ENCODE measurements around the gene NT5M. TPM values are rescaled to one million over a fixed set of nuclear protein-coding genes. Genes with fewer than 3 reads are reported as not detected.
A peak's percentile ranks its signal among the peaks of the same experiment; 100 is the strongest.
"Not testable (repeated sequence)": the region's sequence is repeated elsewhere in the genome, so short reads cannot be mapped to it uniquely, and the experiment has no call there.

The NT5M gene
- total and polyA plus RNA-seq, 2 donors (not counting 1 experiment from before 2014, with no cell fraction given) = 0.37 to 1.2 TPM

DNA sequence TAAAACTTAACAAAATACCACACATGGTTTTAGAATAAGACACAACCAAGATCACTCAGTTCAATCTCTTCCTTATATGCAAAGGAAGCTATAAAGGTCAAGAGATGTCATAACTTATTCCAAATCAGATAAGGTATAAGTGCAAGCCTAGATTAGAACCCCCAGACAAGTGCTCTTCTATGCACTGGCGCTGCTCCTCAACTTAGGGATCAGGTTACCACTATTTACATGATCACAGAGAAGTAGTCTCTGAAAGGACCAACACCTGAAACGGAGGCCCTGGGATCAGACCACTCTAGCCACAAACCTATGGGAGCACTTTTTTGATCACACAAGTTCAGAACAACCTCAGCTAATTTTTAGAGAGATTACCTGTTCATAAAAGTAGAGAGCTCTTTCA is 38.7 kb upstream of the NT5M start:
- no peak for DNase-seq (ENCODE audit: low read depth in 2 of 2)
- Histone ChIP-seq H3K4me1 (ENCODE audit: control insufficient read depth, extremely low read depth, insufficient read depth, low read length) (no peaks in the 10 kb centered on the region), H3K27me3 (ENCODE audit: control insufficient read depth, insufficient read depth, low read length) (no peaks in the 10 kb centered on the region), H3K4me3 (replicated peaks in 1 of 4; ENCODE audit: control extremely low read depth in 1 of 4, insufficient read depth in 1 of 4, low read depth in 3 of 4, low read length in 4 of 4) (no peak overlapping the region), H3K9me3 (ENCODE audit: control insufficient read depth, insufficient read depth, low read depth, low read length) (no peaks in the 10 kb centered on the region), H3K27ac (ENCODE audit: insufficient read depth, low read length) (no peak overlapping the region), H3K4me2 (ENCODE audit: extremely low read depth, insufficient read depth, low read length) (no peak overlapping the region), H3K79me2 (ENCODE audit: control insufficient read depth, insufficient read depth, low read length) (no peaks in the 10 kb centered on the region), H4K20me1 (ENCODE audit: control insufficient read depth, extremely low read depth, insufficient read depth, low read length) (no peaks in the 10 kb centered on the region), H3K9ac (ENCODE audit: insufficient read depth, low read length) (no peak overlapping the region), H2AFZ (ENCODE audit: low read length) (no peak overlapping the region), H3K36me3 (ENCODE audit: control insufficient read depth, insufficient read depth, low read length) (peaks cover 12% of the 10 kb centered on the region)
- TF ChIP-seq, protein P1, sequence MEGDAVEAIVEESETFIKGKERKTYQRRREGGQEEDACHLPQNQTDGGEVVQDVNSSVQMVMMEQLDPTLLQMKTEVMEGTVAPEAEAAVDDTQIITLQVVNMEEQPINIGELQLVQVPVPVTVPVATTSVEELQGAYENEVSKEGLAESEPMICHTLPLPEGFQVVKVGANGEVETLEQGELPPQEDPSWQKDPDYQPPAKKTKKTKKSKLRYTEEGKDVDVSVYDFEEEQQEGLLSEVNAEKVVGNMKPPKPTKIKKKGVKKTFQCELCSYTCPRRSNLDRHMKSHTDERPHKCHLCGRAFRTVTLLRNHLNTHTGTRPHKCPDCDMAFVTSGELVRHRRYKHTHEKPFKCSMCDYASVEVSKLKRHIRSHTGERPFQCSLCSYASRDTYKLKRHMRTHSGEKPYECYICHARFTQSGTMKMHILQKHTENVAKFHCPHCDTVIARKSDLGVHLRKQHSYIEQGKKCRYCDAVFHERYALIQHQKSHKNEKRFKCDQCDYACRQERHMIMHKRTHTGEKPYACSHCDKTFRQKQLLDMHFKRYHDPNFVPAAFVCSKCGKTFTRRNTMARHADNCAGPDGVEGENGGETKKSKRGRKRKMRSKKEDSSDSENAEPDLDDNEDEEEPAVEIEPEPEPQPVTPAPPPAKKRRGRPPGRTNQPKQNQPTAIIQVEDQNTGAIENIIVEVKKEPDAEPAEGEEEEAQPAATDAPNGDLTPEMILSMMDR (conservative IDR thresholded peaks at IDR 0.05 in 1 of 2, IDR thresholded peaks at IDR 0.05 in 1 of 2; ENCODE audit: low read depth in 1 of 2, low read length in 2 of 2) = no peak
- TF ChIP-seq EZH2 (IDR thresholded peaks at IDR 0.05; ENCODE audit: low read length, missing control alignments) = no peak

DNA sequence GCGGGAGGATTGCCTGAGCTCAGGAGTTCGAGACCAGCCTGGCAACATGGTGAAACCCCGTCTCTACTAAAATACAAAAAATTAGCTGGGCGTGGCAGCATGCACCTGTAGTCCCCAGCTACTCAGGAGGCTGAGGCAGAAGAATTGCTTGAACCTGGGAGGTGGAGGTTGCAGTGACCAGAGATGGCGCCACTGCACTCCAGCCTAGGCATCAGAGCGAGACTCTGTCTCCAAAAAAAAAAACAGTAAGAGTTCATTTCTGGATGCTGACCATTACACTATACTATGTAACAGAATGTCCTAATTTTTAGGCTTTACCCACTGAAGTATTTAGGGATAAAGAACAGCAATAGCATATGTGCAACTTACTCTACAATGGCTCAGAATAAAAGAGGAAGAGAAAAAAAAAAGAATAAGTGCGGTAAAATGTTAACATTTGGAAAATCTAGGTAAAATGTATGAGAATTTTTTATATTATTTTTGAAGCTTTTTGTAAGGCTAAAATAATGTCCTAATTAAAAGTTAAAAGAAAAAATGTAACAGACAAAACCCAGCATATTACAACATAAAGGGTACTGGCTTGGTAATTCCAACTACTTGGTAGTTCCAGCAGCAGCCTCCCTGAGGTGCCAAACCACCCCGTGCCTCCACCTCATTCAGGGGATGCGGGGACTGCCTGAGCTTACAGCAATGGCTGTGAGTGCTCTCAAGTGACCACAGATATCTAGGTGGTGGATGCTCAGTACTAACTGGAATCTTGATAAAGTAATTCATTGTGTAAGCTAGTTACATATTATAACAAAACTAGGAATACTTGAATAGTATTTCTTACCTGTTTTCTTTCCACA is 33.0 kb upstream of the NT5M start:
- Histone ChIP-seq H2AFZ (ENCODE audit: low read length) (no peak overlapping the region), H3K4me3 (replicated peaks in 1 of 4; ENCODE audit: control extremely low read depth in 1 of 4, insufficient read depth in 1 of 4, low read depth in 3 of 4, low read length in 4 of 4) (no peak overlapping the region), H3K4me1 (ENCODE audit: control insufficient read depth, extremely low read depth, insufficient read depth, low read length) (no peaks in the 10 kb centered on the region), H3K9me3 (ENCODE audit: control insufficient read depth, insufficient read depth, low read depth, low read length) (no peaks in the 10 kb centered on the region), H3K27ac (ENCODE audit: insufficient read depth, low read length) (no peak overlapping the region), H3K27me3 (ENCODE audit: control insufficient read depth, insufficient read depth, low read length) (no peaks in the 10 kb centered on the region), H3K36me3 (ENCODE audit: control insufficient read depth, insufficient read depth, low read length) (peaks cover 12% of the 10 kb centered on the region), H3K79me2 (ENCODE audit: control insufficient read depth, insufficient read depth, low read length) (peaks cover 8% of the 10 kb centered on the region), H3K9ac (ENCODE audit: insufficient read depth, low read length) (no peak overlapping the region), H4K20me1 (ENCODE audit: control insufficient read depth, extremely low read depth, insufficient read depth, low read length) (no peaks in the 10 kb centered on the region), H3K4me2 (ENCODE audit: extremely low read depth, insufficient read depth, low read length) (no peak overlapping the region)
- TF ChIP-seq, protein P1 (conservative IDR thresholded peaks at IDR 0.05 in 1 of 2, IDR thresholded peaks at IDR 0.05 in 1 of 2; ENCODE audit: low read depth in 1 of 2, low read length in 2 of 2) = peak in 1 of 2 donors; percentile 23
- TF ChIP-seq EZH2 (IDR thresholded peaks at IDR 0.05; ENCODE audit: low read length, missing control alignments) = no peak
- no peak for DNase-seq (ENCODE audit: low read depth in 2 of 2)

DNA sequence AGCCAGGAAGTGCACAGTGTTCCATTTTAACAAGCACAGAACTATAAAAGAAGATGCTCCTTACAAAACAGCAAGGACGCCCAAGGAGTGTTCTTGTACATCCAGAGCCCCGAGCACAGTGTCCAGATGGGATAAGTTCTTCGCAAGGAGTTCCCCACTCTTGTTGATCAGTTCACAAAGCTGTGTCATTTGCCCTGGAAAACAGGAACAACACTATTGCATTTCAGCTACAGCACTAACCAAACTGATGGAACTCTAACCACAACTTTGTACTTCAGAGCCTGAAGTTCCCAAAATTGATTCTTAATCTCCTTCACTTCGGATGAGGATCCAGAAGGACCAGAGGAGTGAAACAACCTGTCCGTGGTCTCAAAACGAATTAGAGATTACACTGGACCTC is 27.2 kb upstream of the NT5M start:
- Histone ChIP-seq H3K9ac (ENCODE audit: insufficient read depth, low read length) (no peak overlapping the region), H2AFZ (ENCODE audit: low read length) (no peak overlapping the region), H3K4me2 (ENCODE audit: extremely low read depth, insufficient read depth, low read length) (no peak overlapping the region), H4K20me1 (ENCODE audit: control insufficient read depth, extremely low read depth, insufficient read depth, low read length) (no peaks in the 10 kb centered on the region), H3K9me3 (ENCODE audit: control insufficient read depth, insufficient read depth, low read depth, low read length) (no peaks in the 10 kb centered on the region), H3K27me3 (ENCODE audit: control insufficient read depth, insufficient read depth, low read length) (no peaks in the 10 kb centered on the region), H3K79me2 (ENCODE audit: control insufficient read depth, insufficient read depth, low read length) (peaks cover 51% of the 10 kb centered on the region), H3K4me1 (ENCODE audit: control insufficient read depth, extremely low read depth, insufficient read depth, low read length) (peaks cover 3% of the 10 kb centered on the region), H3K36me3 (ENCODE audit: control insufficient read depth, insufficient read depth, low read length) (peaks cover 8% of the 10 kb centered on the region), H3K4me3 (replicated peaks in 1 of 4; ENCODE audit: control extremely low read depth in 1 of 4, insufficient read depth in 1 of 4, low read depth in 3 of 4, low read length in 4 of 4) (no peak overlapping the region), H3K27ac (ENCODE audit: insufficient read depth, low read length) (no peak overlapping the region)
- TF ChIP-seq, protein P1 (conservative IDR thresholded peaks at IDR 0.05 in 1 of 2, IDR thresholded peaks at IDR 0.05 in 1 of 2; ENCODE audit: low read depth in 1 of 2, low read length in 2 of 2) = no peak
- no peak for TF ChIP-seq EZH2 (IDR thresholded peaks at IDR 0.05; ENCODE audit: low read length, missing control alignments)
- no peak for DNase-seq (ENCODE audit: low read depth in 2 of 2)

DNA sequence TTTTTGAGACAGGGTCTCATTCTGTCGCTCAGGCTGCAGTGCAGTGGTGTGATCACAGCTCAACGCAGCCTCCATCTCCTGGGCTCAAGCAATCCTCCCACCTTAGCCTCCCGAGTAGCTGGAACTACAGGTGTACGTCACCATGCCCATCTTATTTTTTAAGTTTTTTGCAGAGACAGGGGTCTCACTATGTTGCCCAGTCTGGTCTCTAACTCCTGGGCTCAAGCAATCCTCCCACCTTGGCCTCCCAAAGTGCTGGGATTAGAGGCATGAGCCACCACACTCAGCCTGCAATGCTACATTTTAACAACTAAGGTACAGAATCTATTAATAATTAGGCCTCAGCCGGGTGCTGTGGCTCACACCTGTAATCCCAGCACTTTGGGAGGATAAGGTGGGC is 25.7 kb upstream of the NT5M start:
- peaks cover 51% of the 10 kb centered on the region for H3K79me2 ChIP-seq (ENCODE audit: control insufficient read depth, insufficient read depth, low read length)
- DNase-seq (ENCODE audit: low read depth in 2 of 2); H3K4me1 ChIP-seq (ENCODE audit: control insufficient read depth, extremely low read depth, insufficient read depth, low read length); H3K9me3 ChIP-seq (ENCODE audit: control insufficient read depth, insufficient read depth, low read depth, low read length); H3K27ac ChIP-seq (ENCODE audit: insufficient read depth, low read length); H3K36me3 ChIP-seq (ENCODE audit: control insufficient read depth, insufficient read depth, low read length); H3K4me2 ChIP-seq (ENCODE audit: extremely low read depth, insufficient read depth, low read length); H4K20me1 ChIP-seq (ENCODE audit: control insufficient read depth, extremely low read depth, insufficient read depth, low read length); H3K9ac ChIP-seq (ENCODE audit: insufficient read depth, low read length); H2AFZ ChIP-seq (ENCODE audit: low read length); H3K27me3 ChIP-seq (ENCODE audit: control insufficient read depth, insufficient read depth, low read length); H3K4me3 ChIP-seq (replicated peaks in 1 of 4; ENCODE audit: control extremely low read depth in 1 of 4, insufficient read depth in 1 of 4, low read depth in 3 of 4, low read length in 4 of 4): not testable (repeated sequence)
